Right lobe of liver (tissue), 6 donors: ENCODE measurements around the gene DPAGT1. TPM values are rescaled to one million over a fixed set of nuclear protein-coding genes. Genes with fewer than 3 reads are reported as not detected.
"Not testable (repeated sequence)": the region's sequence is repeated elsewhere in the genome, so short reads cannot be mapped to it uniquely, and the experiment has no call there.

Experiments
- ATAC-seq, 4 donors: fragments of 200-7000 bp; cut with Tn5 transposase; one replicate each; pipeline ENCODE4 v1.9.1; 2020; ENCODE audit warnings: mild to moderate bottlenecking in 4 of 4, moderate library complexity in 4 of 4
- DNase-seq, 3 donors: peaks; one replicate each; pipeline ENCODE4 v3.0.0-alpha.2; 2020
- H3K27ac ChIP-seq, 3 donors: fragments of 200-600 bp; one replicate each; pipeline ENCODE4 v1.8.0; 2022
- H3K27me3 ChIP-seq, 2 donors: fragments of 200-600 bp; one replicate each; pipeline ENCODE4 v1.8.0; 2022
- H3K36me3 ChIP-seq, 4 donors: fragments of 200-600 bp; sonication (generic) in 1 of 4; one replicate each; pipeline versions ENCODE4 v1.5.1 to v1.8.0; 2017 to 2022; ENCODE audit warnings: control low read depth in 1 of 4
- H3K4me1 ChIP-seq, 4 donors: fragments of 200-600 bp; sonication (generic) in 1 of 4; one replicate each; pipeline versions ENCODE4 v1.5.1 to v1.8.0; 2017 to 2022; ENCODE audit warnings: control low read depth in 1 of 4
- H3K4me3 ChIP-seq, 3 donors: fragments of 200-600 bp; one replicate each; pipeline ENCODE4 v1.8.0; 2022
- H3K9me3 ChIP-seq, 4 donors: fragments of 200-600 bp; sonication (generic) in 1 of 4; one replicate each; pipeline versions ENCODE4 v1.5.1 to v1.8.0; 2017 to 2022; ENCODE audit warnings: control low read depth in 1 of 4
- POLR2A ChIP-seq: fragments of 450-650 bp; IDR thresholded peaks from one replicate; pipeline ENCODE4 v1.6.1; 2017; ENCODE audit warnings: antibody characterized with exemption, mild to moderate bottlenecking
- WGBS: methylation state at CpG from one replicate; pipeline ENCODE4 v1.1.6; 2018; ENCODE audit warnings: low coverage, low lambda C conversion rate; ENCODE audit not compliant: insufficient coverage; ENCODE audit errors: missing lambda C conversion rate; 5-methylcytosine and 5-hydroxymethylcytosine counted together
- intact Hi-C, 2 donors: fragments of 100-400 bp; cut with DNase I; formaldehyde crosslinking; loops; one replicate each; pipeline versions ENCODE4 v1.11.2 to v1.14.1; 2022
- total RNA-seq, 6 experiments: library from RNA; depleted of rRNA in 2 of 6; stranded (reverse); fragments of >200 nt in 2 of 6; fragmentation: NEBNext Ultra II Directional in 3 of 6; extraction: Animal tissue kit (Norgen Biotek cat#: 25700) in 3 of 6; gene quantifications; one replicate each; pipeline versions ENCODE4 v1.1.0 to v1.2.4, GENCODE V29; 2016 to 2023
- TF ChIP-seq, protein P1 (sequence below), 4 donors: fragments of 200-600 bp in 3 of 4; fragments of 450-650 bp in 1 of 4; IDR thresholded peaks; one replicate each; pipeline versions ENCODE4 v1.5.1 to v1.8.0; 2016 to 2022; ENCODE audit warnings: antibody characterized with exemption in 4 of 4, mild to moderate bottlenecking in 2 of 4
- donor health status: DM: no; HTN: yes; CAD: no.
- donor health status: DM: no; HTN: no; CAD: no.
- donor health status: DM: no; HTN: no; CAD: no.
- donor health status: DM: no; HTN: yes; CAD: no.
- donor health status: DM: no; HTN: yes; CAD: no.

Gene DPAGT1
- total RNA-seq, 6 experiments from 2014 or later: 29.8 to 55.5 (median 41.6) TPM

DNA sequence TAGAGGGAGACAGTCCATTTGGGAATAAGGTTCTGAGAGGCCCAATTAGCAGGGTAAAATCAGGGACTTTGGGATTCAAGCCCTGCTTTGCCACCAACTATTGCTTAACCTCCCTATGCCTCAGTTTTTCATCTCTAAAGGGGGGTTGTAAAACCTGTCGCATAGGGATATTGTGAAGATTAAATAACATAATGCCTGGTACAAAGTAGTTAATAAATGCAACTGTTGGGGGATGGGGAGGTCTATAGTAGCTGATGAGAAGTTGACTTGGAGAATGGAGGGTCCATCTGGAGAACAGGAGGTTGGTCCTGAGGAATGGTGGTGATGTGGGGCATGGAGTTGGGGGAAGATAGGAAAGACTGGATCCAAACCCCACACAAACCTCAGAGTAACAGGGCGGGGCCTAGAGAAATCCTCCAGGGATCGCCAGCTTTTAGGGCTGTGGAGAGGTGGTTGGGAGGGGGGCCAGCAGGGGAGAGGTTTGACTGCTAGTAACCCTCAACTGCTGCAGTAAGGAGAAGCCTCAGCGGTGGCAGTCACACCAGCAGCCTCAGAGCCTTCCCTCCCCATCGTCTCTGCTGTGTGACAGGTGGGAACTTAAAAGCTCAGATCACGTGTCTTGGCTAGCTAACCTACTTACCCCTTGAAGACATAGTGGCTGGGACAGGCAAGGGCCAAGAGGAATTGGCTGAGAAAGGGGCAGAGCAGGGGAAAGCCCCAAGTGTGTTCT is 46.1 kb upstream of the DPAGT1 start:
- 57% methylated on average over 2 of the region's 6 CpGs for WGBS
- no peaks in the 10 kb centered on the region for H3K36me3 ChIP-seq
- H3K4me3 ChIP-seq: no peak overlapping the region
- H3K27ac ChIP-seq: no peak overlapping the region
- peaks cover 0 to 4% of the 10 kb centered on the region in 2 donors for H3K27me3 ChIP-seq
- H3K4me1 ChIP-seq: peaks cover 0 to 8% (median 0%) of the 10 kb centered on the region in 4 donors
- DNase-seq: no peak
- no peak for TF ChIP-seq POLR2A
- TF ChIP-seq, protein P1, sequence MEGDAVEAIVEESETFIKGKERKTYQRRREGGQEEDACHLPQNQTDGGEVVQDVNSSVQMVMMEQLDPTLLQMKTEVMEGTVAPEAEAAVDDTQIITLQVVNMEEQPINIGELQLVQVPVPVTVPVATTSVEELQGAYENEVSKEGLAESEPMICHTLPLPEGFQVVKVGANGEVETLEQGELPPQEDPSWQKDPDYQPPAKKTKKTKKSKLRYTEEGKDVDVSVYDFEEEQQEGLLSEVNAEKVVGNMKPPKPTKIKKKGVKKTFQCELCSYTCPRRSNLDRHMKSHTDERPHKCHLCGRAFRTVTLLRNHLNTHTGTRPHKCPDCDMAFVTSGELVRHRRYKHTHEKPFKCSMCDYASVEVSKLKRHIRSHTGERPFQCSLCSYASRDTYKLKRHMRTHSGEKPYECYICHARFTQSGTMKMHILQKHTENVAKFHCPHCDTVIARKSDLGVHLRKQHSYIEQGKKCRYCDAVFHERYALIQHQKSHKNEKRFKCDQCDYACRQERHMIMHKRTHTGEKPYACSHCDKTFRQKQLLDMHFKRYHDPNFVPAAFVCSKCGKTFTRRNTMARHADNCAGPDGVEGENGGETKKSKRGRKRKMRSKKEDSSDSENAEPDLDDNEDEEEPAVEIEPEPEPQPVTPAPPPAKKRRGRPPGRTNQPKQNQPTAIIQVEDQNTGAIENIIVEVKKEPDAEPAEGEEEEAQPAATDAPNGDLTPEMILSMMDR (IDR thresholded peaks at IDR 0.05): no peak
- no peak for ATAC-seq
- intact Hi-C loops: no loop called here
- H3K9me3 ChIP-seq: no peaks in the 10 kb centered on the region

DNA sequence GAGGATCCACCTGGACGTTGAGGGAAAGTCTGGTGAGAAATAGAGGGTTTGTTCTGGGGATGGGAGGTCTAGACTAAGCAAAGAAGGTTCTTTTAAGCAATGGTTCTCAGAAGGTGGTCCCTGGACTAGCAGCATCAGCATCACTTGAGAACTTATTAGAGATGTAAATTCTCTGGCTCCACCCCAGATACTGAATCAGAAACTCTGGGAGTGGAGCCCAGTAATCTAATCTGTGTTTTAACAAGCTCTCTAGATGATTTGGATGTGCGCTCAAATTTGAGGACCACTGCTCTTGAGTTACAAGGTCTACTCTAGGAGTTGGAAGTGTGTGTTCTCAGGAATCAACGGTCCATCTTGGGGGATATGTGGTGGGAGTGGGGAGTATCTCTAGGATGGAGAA is 43.9 kb upstream of the DPAGT1 start:
- no peaks in the 10 kb centered on the region for H3K36me3 ChIP-seq
- DNase-seq (no peak), ATAC-seq (no peak)
- TF ChIP-seq, protein P1 (IDR thresholded peaks at IDR 0.05): no peak
- no peak for TF ChIP-seq POLR2A
- H3K9me3 ChIP-seq: no peaks in the 10 kb centered on the region
- H3K4me3 ChIP-seq: no peak overlapping the region
- H3K27ac ChIP-seq: no peak overlapping the region
- H3K4me1 ChIP-seq: peaks cover 0 to 8% (median 0%) of the 10 kb centered on the region in 4 donors
- peaks cover 0 to 4% of the 10 kb centered on the region in 2 donors for H3K27me3 ChIP-seq
- intact Hi-C loops: no loop called here
- WGBS: 43% methylated on average over 3 of the region's 3 CpGs

DNA sequence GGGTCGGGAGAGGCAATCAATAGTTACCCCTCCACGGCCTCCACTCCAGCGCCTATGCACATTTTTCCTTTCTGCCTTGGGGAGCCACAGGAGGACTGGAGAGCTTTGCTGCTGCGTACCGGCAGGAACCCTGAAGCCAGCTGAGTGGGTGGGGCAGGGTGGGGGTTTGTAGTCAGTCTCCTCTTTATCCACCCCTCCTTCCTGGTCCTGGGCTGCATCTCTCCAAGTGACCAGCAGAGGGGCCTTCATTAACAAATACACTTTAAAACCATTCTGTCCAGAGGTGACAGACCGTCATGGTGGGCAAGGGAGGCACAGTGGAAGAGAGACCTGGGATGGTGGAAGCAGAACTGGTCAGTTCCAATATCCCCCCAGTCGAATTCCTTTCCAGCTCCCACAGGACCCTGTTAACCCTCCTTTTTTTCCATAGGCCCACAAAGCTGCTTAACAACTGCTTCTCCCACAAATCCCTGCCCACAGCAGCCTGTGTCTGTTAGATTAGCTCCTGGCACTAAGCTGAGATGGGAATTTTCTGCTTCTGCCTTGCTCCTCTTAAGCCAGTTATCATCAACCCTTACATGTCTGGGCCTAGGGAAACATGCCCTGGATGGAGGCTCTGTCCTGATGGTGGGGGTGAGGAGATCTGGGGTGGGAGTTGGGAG is 43.3 kb upstream of the DPAGT1 start:
- Histone ChIP-seq H3K4me3 (no peak overlapping the region), H3K4me1 (peaks cover 0 to 8% (median 0%) of the 10 kb centered on the region in 4 donors), H3K27ac (no peak overlapping the region), H3K9me3 (no peaks in the 10 kb centered on the region), H3K27me3 (peaks cover 0 to 4% of the 10 kb centered on the region in 2 donors), H3K36me3 (no peaks in the 10 kb centered on the region)
- intact Hi-C loops: no loop called here
- DNase-seq (peak in 2 of 3 donors; percentile 58 to 63), ATAC-seq (peak; percentile 86 to 93 (median 88))
- 11% methylated on average over 7 of the region's 7 CpGs for WGBS
- no peak for TF ChIP-seq POLR2A
- TF ChIP-seq, protein P1 (IDR thresholded peaks at IDR 0.05): peak; percentile 54 to 60 (median 58)

DNA sequence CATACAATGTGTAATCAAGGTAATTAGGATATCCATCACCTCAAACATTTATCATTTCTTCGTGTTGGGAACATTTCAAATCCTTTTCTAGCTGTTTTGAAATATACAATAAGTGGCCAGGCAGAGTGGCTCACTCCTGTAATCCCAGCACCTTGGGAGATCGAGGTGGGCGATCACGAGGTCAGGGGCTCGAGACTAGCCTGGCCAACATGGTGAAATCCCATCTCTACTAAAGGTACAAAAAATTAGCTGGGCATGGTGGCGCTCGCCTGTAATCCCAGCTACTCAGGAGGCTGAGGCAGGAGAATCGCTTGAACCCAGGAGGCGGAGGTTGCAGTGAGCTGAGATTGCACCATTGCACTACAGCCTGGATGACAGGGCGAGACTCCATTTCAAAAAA is 37.6 kb upstream of the DPAGT1 start:
- ATAC-seq, H3K27ac ChIP-seq, DNase-seq, H3K4me3 ChIP-seq, H3K4me1 ChIP-seq, H3K9me3 ChIP-seq, H3K27me3 ChIP-seq, H3K36me3 ChIP-seq, intact Hi-C loops: not testable (repeated sequence)
- WGBS: 82% methylated on average over 10 of the region's 10 CpGs

DNA sequence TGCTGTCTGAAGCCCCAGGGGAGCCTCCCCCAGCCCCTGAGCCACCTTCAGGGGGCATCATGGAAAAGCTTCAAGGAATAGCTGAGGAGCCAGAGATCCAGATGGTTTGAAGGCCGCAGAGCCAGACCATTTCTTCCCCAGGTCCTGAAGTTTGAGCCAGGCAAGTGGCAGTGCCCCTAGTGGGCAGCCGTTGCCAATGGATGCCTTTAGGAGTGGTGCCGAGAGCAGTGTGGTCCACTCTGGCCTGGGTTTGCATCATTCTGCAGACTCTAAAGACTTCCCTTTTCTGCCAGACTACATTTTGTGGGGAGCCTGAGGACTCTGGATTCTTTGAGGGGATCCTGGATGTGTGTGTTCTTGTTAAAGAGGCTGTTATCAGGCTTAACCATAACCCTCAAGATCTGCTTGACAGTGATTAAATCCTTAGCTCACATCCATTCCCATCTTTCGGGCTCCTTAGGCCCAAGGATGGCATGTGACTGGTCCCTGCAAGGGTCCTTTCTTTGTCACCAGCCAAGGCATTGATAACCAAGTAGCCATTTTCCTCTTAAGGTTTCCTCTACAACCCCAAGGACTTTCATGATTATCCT is 32.8 kb upstream of the DPAGT1 start:
- WGBS: 94% methylated on average over 2 of the region's 4 CpGs
- peaks cover 0 to 53% (median 22%) of the 10 kb centered on the region in 4 donors for H3K36me3 ChIP-seq
- DNase-seq: no peak

More for the DNA sequence above, 32.8 kb upstream of the DPAGT1 start:
- Histone ChIP-seq H3K27ac (no peak overlapping the region), H3K4me3 (no peak overlapping the region), H3K9me3 (no peaks in the 10 kb centered on the region), H3K4me1 (no peaks in the 10 kb centered on the region), H3K27me3 (no peaks in the 10 kb centered on the region)
- peak; percentile 46 to 52 (median 50) for ATAC-seq
- TF ChIP-seq, protein P1 (IDR thresholded peaks at IDR 0.05): peak in 3 of 4 donors; percentile 41 to 49 (median 41)
- TF ChIP-seq POLR2A: no peak
- intact Hi-C loops: no loop called here
